GM18870 (cell line): ENCODE measurements around the gene PWP1.

Experiments
- ATAC-seq: cut with Tn5 transposase; IDR thresholded peaks from one replicate; pipeline ENCODE4 v1.9.1; 2021; ENCODE audit warnings: moderate library complexity; ENCODE audit not compliant: unreplicated experiment

Gene PWP1

GRCh38 chr12:107685360-107686248, at the start of gene PWP1:
Gene PWP1, plus strand, starts transcription at chr12:107685799. Its CDS starts 101 bp downstream, at chr12:107685900.
- ATAC-seq, result peak; percentile 82

- ATAC-seq, result no peak
Measured at GRCh38 chr12:107641154-107641553, 44.4 kb upstream of the PWP1 start.

GRCh38 chr12:107642240-107642639, 43.4 kb upstream of the PWP1 start:
- no peak for ATAC-seq

- no peak for ATAC-seq
Measured at GRCh38 chr12:107645630-107646333, 39.8 kb upstream of the PWP1 start.

GRCh38 chr12:107646436-107646835, 39.2 kb upstream of the PWP1 start:
- ATAC-seq, result no peak

- no peak for ATAC-seq
Measured at GRCh38 chr12:107649661-107650061, 35.9 kb upstream of the PWP1 start.

- no peak for ATAC-seq
Measured at GRCh38 chr12:107650977-107651376, 34.6 kb upstream of the PWP1 start.

- ATAC-seq, result no peak
Measured at GRCh38 chr12:107651571-107652449, 33.8 kb upstream of the PWP1 start.

GRCh38 chr12:107653519-107653918, 32.1 kb upstream of the PWP1 start:
- ATAC-seq, result no peak

GRCh38 chr12:107654873-107655272, 30.7 kb upstream of the PWP1 start:
- no peak for ATAC-seq

- ATAC-seq, result no peak
Measured at GRCh38 chr12:107655281-107656065, 30.1 kb upstream of the PWP1 start.

GRCh38 chr12:107656302-107656701, 29.3 kb upstream of the PWP1 start:
- ATAC-seq, result no peak

- ATAC-seq, result no peak
Measured at GRCh38 chr12:107657133-107657532, 28.5 kb upstream of the PWP1 start.

GRCh38 chr12:107657621-107658020, 28.0 kb upstream of the PWP1 start:
- no peak for ATAC-seq

GRCh38 chr12:107660235-107660634, 25.4 kb upstream of the PWP1 start:
- no peak for ATAC-seq

- ATAC-seq, result no peak
Measured at GRCh38 chr12:107660861-107661415, 24.7 kb upstream of the PWP1 start.

- no peak for ATAC-seq
Measured at GRCh38 chr12:107661830-107662229, 23.8 kb upstream of the PWP1 start.

- ATAC-seq, result no peak
Measured at GRCh38 chr12:107662484-107662883, 23.1 kb upstream of the PWP1 start.

GRCh38 chr12:107663277-107663676, 22.3 kb upstream of the PWP1 start:
- no peak for ATAC-seq

GRCh38 chr12:107666009-107666408, 19.6 kb upstream of the PWP1 start:
- ATAC-seq, result no peak
